Measurements from ENCODE around the gene RANGRF.
"Not testable (repeated sequence)": the region's sequence is repeated elsewhere in the genome, so short reads cannot be mapped to it uniquely, and the experiment has no call there.

The RANGRF gene, protein sequence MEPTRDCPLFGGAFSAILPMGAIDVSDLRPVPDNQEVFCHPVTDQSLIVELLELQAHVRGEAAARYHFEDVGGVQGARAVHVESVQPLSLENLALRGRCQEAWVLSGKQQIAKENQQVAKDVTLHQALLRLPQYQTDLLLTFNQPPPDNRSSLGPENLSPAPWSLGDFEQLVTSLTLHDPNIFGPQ

GRCh38 chr17:8288336-8289102, at the start of gene RANGRF:
Gene RANGRF, plus strand, starts transcription at chr17:8288670. Its CDS starts 119 bp downstream, at chr17:8288789.
- peak; percentile 68 for DNase-seq (ENCODE audit: low read depth)

DNA sequence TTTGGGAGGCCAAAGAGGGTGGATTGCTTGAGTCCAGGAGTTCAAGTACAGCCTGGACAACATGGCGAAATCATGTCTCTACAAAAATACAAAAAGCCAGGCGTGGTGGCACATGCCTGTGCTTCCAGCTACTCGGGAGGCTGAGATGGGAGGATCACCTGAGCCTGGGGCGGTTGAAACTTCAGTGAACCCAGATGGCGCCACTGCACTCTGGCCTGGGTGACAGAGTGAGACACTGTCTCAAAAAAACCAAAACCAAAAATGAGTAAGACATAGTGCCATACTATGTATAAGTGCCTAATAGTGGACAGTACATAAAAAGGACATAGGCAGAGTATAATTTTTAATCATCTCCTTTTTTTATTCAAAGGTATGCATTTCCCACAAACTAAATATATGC, 44.6 kb upstream of the RANGRF start:
- no peak for DNase-seq (ENCODE audit: low read depth)

- no peak for DNase-seq (ENCODE audit: low read depth)
Observed at GRCh38 chr17:8244768-8245167, 43.7 kb upstream of the RANGRF start.

DNA sequence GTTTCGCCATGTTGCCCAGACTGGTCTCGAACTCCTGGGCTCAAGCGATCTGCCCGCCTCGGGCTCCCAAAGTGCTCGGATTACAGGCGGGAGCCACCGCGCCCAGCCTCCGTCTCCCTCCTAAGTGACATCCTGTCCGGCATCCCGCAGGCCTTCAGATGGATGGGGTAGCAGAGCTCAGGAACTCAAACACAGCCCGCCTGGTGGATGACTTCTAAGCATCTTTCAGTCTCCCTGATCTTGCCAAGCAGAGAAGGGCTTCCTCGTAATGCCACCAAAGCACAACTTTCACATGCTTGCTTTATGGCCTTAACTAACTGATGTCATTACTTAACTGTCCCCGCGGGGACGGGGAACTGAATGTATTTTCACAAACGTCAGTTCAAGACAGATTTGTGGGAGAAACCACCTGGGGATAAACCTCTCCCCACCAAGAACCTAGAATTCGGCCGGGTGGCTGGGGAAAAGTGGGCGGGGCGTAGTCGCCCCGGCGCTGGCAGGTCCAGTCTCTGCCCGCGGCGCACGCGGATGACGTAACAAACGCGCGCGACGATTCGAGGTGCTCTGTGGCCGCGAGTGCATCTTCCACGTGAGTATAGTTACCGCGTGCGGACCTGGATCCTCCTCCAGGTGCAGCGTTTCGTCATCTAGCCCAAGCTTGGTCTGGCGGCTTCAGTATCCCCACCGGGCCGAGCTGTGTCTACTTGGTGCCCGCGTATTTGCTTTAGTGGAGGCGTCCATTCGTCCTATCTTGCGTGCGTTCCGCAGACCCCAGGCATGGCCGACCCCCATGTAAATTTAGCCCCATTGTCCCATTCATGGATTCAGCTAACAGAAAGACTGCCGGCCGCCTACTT, 39.5 kb upstream of the RANGRF start, which contains the start of gene PFAS:
PFAS (plus strand) TSS at position 539 of the 857 bp plus-strand sequence. CDS start 4,649 bp downstream, outside the sequence.
- DNase-seq (ENCODE audit: low read depth) = peak; percentile 91

- DNase-seq (ENCODE audit: low read depth) = no peak
Observed at GRCh38 chr17:8249621-8250500, 38.6 kb upstream of the RANGRF start.

GRCh38 chr17:8251411-8251810, 37.1 kb upstream of the RANGRF start:
- DNase-seq (ENCODE audit: low read depth) = not testable (repeated sequence)

DNA sequence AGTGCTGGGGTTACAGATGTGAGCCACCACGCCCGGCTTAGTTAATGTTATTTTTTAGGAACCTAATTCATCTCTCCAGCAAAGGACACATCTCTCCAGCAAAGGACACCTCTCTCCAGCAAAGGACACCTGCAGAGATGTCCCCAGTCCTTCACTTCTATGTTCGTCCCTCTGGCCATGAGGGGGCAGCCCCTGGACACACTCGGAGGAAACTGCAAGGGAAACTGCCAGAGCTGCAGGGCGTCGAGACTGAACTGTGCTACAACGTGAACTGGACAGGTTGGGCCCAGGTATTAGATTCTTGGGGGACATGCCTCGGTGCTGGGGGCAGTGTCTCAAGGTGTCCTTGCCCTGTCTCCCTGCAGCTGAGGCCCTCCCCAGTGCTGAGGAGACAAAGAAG, 34.7 kb upstream of the RANGRF start:
- DNase-seq (ENCODE audit: low read depth) = no peak

- no peak for DNase-seq (ENCODE audit: low read depth)
Observed at GRCh38 chr17:8254881-8255280, 33.6 kb upstream of the RANGRF start.

- no peak for DNase-seq (ENCODE audit: low read depth)
Observed at GRCh38 chr17:8255499-8255898, 33.0 kb upstream of the RANGRF start.

- no peak for DNase-seq (ENCODE audit: low read depth)
Observed at GRCh38 chr17:8256291-8256690, 32.2 kb upstream of the RANGRF start.

DNA sequence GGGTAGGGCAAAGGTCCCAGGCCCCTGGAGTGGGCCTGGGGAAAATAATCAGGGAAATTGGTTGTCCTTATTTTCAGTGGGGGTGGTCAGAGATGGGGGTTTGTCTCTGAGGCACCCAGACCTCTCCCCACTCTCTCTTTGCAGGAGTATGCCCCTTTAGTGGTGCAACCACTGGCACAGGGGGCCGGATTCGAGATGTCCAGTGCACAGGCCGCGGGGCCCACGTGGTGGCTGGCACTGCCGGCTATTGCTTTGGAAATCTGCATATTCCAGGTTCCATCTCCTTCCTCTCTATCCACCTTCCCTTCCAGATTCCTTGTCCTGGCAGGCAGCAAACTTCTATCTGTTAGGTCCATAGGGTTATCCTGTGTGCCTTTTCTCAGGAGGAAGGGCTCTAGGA, 31.8 kb upstream of the RANGRF start:
- DNase-seq (ENCODE audit: low read depth) = no peak

GRCh38 chr17:8257801-8258200, 30.7 kb upstream of the RANGRF start:
- DNase-seq (ENCODE audit: low read depth) = no peak

- no peak for DNase-seq (ENCODE audit: low read depth)
Observed at GRCh38 chr17:8264320-8264719, 24.1 kb upstream of the RANGRF start.

- no peak for DNase-seq (ENCODE audit: low read depth)
Observed at GRCh38 chr17:8264836-8265542, 23.5 kb upstream of the RANGRF start.

- no peak for DNase-seq (ENCODE audit: low read depth)
Observed at GRCh38 chr17:8266648-8267479, 21.6 kb upstream of the RANGRF start.

GRCh38 chr17:8267480-8268147, 20.9 kb upstream of the RANGRF start:
- no peak for DNase-seq (ENCODE audit: low read depth)

DNA sequence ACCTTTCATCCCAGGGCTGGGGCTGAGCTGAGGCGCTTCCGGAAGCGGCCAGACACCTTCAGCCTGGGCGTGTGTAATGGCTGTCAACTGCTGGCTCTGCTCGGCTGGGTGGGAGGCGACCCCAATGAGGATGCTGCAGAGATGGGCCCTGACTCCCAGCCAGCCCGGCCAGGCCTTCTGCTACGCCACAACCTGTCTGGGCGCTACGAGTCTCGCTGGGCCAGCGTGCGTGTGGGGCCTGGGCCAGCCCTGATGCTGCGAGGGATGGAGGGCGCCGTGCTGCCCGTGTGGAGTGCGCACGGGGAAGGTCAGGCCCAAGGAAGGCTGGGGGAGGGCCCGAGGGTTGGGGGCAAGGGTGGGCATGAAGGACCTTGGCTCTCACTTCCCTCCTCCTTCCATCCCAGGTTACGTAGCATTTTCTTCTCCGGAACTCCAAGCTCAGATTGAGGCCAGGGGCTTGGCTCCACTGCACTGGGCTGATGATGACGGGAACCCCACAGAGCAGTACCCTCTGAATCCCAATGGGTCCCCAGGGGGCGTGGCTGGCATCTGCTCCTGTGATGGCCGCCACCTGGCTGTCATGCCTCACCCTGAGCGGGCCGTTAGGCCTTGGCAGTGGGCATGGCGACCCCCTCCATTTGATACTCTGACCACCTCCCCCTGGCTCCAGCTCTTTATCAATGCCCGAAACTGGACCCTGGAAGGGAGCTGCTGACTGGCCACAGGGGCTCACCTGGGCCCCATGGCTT, 19.7 kb upstream of the RANGRF start:
- DNase-seq (ENCODE audit: low read depth) = no peak

DNA sequence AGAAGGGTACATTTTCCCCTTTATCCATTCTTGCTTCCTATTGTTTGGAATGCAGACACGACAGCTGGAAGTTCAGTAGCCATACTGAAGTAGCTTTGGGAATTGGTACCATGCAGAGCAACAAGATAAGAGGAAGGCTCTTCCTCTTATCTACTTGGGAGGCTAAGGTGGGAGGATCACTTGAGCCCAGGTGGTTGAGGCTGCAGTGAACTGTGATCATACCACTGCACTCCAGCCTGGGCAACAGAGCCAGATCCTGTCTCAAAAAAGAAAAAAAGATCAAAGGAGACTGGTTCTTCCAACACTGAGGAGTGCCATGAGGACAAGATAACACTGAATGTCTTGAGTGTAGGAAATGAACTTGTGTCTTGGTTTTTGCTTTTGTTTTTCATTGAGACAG, 16.0 kb upstream of the RANGRF start:
- no peak for DNase-seq (ENCODE audit: low read depth)

Measured in T-helper 22 cell (primary cell).